Muscle of leg (tissue), 11 donors: ENCODE measurements around the gene PACSIN1. TPM values are rescaled to one million over a fixed set of nuclear protein-coding genes. Genes with fewer than 3 reads are reported as not detected.
A peak's percentile ranks its signal among the peaks of the same experiment; 100 is the strongest.
"Not testable (repeated sequence)": the region's sequence is repeated elsewhere in the genome, so short reads cannot be mapped to it uniquely, and the experiment has no call there.

Experiments
- DNase-seq: peaks from one replicate; pipeline ENCODE4 v3.0.0; 2013
- H3K27ac ChIP-seq: one replicate; pipeline ENCODE4 v1.5.1; 2013; ENCODE audit warnings: mild to moderate bottlenecking, low read length, control low read depth
- H3K27me3 ChIP-seq: one replicate; pipeline ENCODE4 v1.6.1; 2013; ENCODE audit warnings: low read length; ENCODE audit not compliant: control insufficient read depth, insufficient read depth
- H3K36me3 ChIP-seq: one replicate; pipeline ENCODE4 v1.6.1; 2013; ENCODE audit warnings: low read length; ENCODE audit not compliant: control insufficient read depth, insufficient read depth
- H3K4me1 ChIP-seq: one replicate; pipeline ENCODE4 v1.6.1; 2013; ENCODE audit warnings: low read length; ENCODE audit not compliant: control insufficient read depth, insufficient read depth
- H3K4me3 ChIP-seq: one replicate; pipeline ENCODE4 v1.5.1; 2013; ENCODE audit warnings: low read length, control low read depth
- H3K9me3 ChIP-seq: replicated peaks from 2 replicates; pipeline ENCODE4 v1.6.1; 2013; ENCODE audit warnings: low read depth, low read length; ENCODE audit not compliant: control insufficient read depth
- WGBS: methylation state at CpG from one replicate; pipeline ENCODE4 v1.1.5; 2013; ENCODE audit warnings: missing lambda C conversion rate; ENCODE audit not compliant: insufficient coverage; 5-methylcytosine and 5-hydroxymethylcytosine counted together
- polyA plus RNA-seq, 8 donors: library from polyadenylated mRNA; unstranded; fragments of 120-200 nt; gene quantifications; one replicate each; pipeline versions ENCODE4 v1.2.1 to v1.2.3, GENCODE V29; 2013; ENCODE audit warnings: inconsistent platforms in 1 of 8, low replicate concordance in 1 of 8; ENCODE audit not compliant: insufficient read length in 8 of 8, insufficient read depth in 1 of 8
- total RNA-seq: library from RNA; stranded (reverse); fragments of 120-200 nt; gene quantifications from one replicate; pipeline ENCODE4 v1.2.4, GENCODE V29; 2013

PACSIN1 gene
- total and polyA plus RNA-seq, 9 donors: 0.27 to 3.0 (median 1.5) TPM

DNA sequence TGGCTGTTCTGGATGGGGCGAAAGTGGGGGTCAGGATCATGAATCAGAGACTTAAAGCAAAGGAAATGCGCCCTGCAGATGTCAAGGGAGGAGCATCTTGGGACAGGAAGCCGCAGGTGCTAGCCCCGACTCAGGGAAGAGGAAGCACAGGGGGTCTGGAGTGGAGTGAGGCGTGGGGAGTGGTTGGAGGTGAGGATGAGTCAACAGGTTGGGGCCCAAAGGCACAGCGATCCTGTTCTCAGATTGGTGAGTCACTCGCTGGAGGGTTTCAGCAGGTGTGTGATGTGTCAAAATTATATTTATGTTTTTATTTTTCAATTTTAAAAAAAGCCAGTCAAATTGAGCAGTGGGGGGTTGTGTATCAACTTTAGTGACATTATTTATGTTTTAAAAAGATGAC, 19.0 kb downstream of the PACSIN1 start:
- Histone ChIP-seq H3K36me3 (no peaks in the 10 kb centered on the region), H3K4me1 (no peaks in the 10 kb centered on the region), H3K27ac (no peak overlapping the region), H3K9me3 (no peaks in the 10 kb centered on the region), H3K4me3 (no peak overlapping the region), H3K27me3 (peaks cover 2% of the 10 kb centered on the region)
- DNase-seq: no peak
- WGBS: 68% methylated on average over 5 of the region's 7 CpGs

DNA sequence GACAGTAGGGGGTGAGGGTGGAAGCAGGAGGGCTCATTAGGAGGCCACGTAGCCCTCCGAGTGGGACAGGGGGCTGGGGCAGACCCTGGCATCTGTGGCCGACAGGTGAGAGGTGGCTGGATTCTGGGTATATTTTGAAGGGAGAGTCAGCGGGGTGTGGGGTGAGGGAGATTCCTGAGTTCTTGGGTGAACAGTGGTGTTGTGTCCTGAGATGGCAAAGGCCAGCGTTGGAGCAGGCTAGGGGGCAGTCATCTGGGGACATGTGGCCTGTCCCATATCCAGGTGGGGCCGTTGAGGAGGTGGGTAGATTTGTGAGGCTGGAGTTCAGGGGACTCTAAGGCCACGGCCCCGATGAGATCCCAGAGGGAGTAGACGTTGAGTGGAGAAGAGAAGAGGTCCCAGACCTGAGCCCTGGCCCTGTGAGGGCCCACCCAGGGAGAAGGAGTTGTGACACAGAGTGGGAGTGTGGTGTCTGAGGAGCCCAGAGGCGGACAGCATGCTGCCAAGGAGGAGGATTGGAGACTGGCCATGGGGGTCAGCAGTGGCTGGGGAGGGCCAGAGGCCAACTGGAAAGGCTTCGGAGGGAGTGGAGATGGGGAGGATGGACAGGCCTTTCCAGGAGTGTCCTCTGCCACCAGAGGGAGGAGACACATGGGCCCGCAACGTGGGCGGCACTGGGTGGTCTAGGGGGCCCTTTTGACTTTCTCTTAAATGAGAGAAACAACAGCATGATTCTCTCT, 19.6 kb downstream of the PACSIN1 start:
- Histone ChIP-seq H3K27me3 (peaks cover 2% of the 10 kb centered on the region), H3K4me1 (peaks cover 4% of the 10 kb centered on the region), H3K9me3 (no peaks in the 10 kb centered on the region), H3K27ac (no peak overlapping the region), H3K4me3 (no peak overlapping the region), H3K36me3 (no peaks in the 10 kb centered on the region)
- no peak for DNase-seq
- WGBS: 59% methylated on average over 14 of the region's 14 CpGs

- WGBS: 65% methylated on average over 5 of the region's 8 CpGs
Observed at GRCh38 chr6:34486106-34486740, 20.3 kb downstream of the PACSIN1 start.

DNA sequence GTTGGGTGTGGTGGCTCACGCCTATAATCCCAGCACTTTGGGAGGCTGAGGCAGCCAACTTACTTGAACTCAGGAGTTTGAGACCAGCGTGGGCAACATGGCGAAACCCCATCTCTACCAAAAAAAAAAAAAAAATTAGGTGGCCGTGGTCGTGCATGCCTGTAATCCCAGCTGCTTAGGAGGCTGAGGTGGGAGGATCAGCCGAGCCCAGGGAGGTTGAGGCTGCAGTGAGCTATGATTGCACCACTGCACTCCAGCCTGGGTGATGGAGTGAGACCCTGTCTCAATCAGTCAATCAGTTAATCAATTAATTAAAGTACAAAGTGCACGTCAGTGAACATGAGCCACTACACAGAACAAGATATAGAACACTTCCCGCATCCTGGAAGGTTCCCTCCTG, 21.0 kb downstream of the PACSIN1 start:
- 100% methylated on average over 2 of the region's 8 CpGs for WGBS
- H3K27ac ChIP-seq, H3K27me3 ChIP-seq, H3K9me3 ChIP-seq, H3K4me3 ChIP-seq, DNase-seq, H3K36me3 ChIP-seq: not testable (repeated sequence)
- peaks cover 13% of the 10 kb centered on the region for H3K4me1 ChIP-seq

More at GRCh38 chr6:34486106-34486740, 20.3 kb downstream of the PACSIN1 start:
- Histone ChIP-seq H3K4me1 (peaks cover 11% of the 10 kb centered on the region), H3K9me3 (no peaks in the 10 kb centered on the region), H3K27me3 (no peaks in the 10 kb centered on the region), H3K27ac (no peak overlapping the region), H3K4me3 (no peak overlapping the region), H3K36me3 (no peaks in the 10 kb centered on the region)
- no peak for DNase-seq

- Histone ChIP-seq H3K27ac (no peak overlapping the region), H3K4me1 (peaks cover 13% of the 10 kb centered on the region), H3K9me3 (no peaks in the 10 kb centered on the region), H3K36me3 (no peaks in the 10 kb centered on the region), H3K27me3 (no peaks in the 10 kb centered on the region), H3K4me3 (no peak overlapping the region)
- 79% methylated on average over 5 of the region's 5 CpGs for WGBS
- DNase-seq: no peak
Observed at GRCh38 chr6:34487536-34487935, 21.7 kb downstream of the PACSIN1 start.

DNA sequence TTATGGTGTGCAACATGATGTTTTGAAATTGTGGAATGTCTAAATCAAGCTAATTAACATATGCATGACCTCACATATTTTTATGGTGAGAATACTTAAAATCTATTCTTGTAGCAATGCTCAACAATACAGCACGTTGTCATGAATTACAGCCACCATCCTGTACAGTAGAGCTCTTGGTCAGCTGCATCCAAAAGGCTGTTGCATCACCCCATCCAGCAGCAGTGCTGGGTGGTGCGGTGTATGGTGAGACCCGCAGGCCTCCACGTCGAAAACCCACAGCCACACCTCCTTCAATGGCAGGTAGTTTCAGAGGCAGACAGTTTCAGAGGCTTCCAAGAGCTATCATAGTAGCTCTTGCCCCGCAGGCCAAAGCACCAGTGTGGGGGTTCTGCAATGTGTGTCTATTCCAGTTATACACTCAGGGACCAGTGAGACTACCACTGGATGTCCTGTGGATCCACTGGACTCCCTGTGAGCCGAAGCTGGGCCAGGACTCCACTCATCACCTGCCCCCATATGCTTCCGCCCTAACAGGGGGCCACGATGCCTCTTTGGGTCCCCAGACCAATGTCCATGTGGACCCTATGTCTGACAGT, 23.4 kb downstream of the PACSIN1 start:
- Histone ChIP-seq H3K4me3 (no peak overlapping the region), H3K27me3 (no peaks in the 10 kb centered on the region), H3K36me3 (no peaks in the 10 kb centered on the region), H3K27ac (no peak overlapping the region), H3K9me3 (no peaks in the 10 kb centered on the region), H3K4me1 (peaks cover 13% of the 10 kb centered on the region)
- 96% methylated on average over 4 of the region's 9 CpGs for WGBS
- DNase-seq: no peak

DNA sequence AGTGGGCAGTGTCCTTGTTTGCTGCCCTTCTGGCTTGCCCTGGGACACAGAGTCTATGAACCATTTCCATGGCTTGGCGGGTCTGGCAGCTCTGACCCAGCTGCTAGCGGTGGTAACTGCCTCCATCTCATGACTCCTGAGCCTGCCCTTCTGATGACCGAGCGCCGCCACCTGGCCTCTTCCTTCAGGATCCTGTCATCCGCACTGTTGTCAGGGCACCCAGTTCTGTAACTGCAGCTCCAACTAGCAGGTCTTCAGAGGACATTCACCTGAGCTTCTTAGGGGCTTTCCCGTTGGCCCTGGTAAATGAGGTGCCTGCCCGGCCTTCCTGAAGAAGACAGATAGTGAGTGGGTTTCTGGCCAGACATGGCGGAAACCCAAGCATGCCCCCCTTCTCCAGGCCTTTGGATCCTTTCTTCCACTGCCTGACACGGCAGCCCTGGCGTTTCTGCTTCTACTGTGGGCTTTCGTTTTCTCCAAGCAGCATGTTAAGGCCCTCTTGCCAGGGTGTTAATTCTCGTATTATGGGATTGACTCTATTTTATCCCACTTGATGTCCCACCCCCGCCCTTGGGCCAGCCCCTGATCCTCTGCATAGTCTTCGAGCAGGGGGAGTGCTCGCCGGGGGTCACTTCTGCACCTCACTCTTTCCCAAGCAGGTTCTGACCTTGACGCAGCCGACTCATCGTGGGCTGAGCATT, 24.7 kb downstream of the PACSIN1 start:
- Histone ChIP-seq H3K9me3 (no peaks in the 10 kb centered on the region), H3K27me3 (no peaks in the 10 kb centered on the region), H3K4me3 (no peak overlapping the region), H3K27ac (peak overlapping the region; percentile 65), H3K4me1 (peaks cover 13% of the 10 kb centered on the region), H3K36me3 (no peaks in the 10 kb centered on the region)
- WGBS: 61% methylated on average over 13 of the region's 20 CpGs
- DNase-seq: no peak

DNA sequence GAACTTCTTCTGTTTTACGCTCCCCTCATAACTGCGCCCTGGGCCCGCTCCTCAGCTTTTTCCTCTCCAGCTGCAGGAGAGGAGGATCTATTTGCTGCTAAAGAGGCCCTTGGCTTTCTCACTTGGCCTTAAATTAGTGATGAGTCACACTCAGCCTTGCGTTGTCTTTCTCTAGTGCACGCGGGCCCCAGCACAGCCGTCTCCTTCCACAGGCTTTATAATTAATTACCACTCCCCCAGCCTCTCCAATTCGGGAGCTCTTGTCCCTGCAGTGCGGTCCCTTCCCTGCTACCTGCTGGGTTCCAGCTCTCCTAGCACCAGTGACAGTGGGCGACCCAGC, 25.2 kb downstream of the PACSIN1 start:
- H3K27me3 ChIP-seq: no peaks in the 10 kb centered on the region

GRCh38 chr6:34493344-34493743, 27.5 kb downstream of the PACSIN1 start:
- no peaks in the 10 kb centered on the region for H3K36me3 ChIP-seq
- H3K27me3 ChIP-seq: no peaks in the 10 kb centered on the region
- peaks cover 13% of the 10 kb centered on the region for H3K4me1 ChIP-seq
- no peaks in the 10 kb centered on the region for H3K9me3 ChIP-seq
- no peak overlapping the region for H3K4me3 ChIP-seq
- 100% methylated on average over 1 of the region's 4 CpGs for WGBS
- no peak overlapping the region for H3K27ac ChIP-seq
- no peak for DNase-seq

More for the DNA sequence above, 25.2 kb downstream of the PACSIN1 start:
- H3K9me3 ChIP-seq: no peaks in the 10 kb centered on the region
- H3K4me1 ChIP-seq: peaks cover 13% of the 10 kb centered on the region
- no peaks in the 10 kb centered on the region for H3K36me3 ChIP-seq
- 15% methylated on average over 7 of the region's 10 CpGs for WGBS
- H3K27ac ChIP-seq: peak overlapping the region; percentile 65
- peak; percentile 93 for DNase-seq
- H3K4me3 ChIP-seq: no peak overlapping the region

- Histone ChIP-seq H3K27me3 (no peaks in the 10 kb centered on the region), H3K36me3 (no peaks in the 10 kb centered on the region), H3K4me1 (peaks cover 13% of the 10 kb centered on the region), H3K9me3 (no peaks in the 10 kb centered on the region), H3K27ac (no peak overlapping the region), H3K4me3 (no peak overlapping the region)
- 88% methylated on average over 1 of the region's 3 CpGs for WGBS
- no peak for DNase-seq
Observed at GRCh38 chr6:34494973-34495372, 29.1 kb downstream of the PACSIN1 start.
